GM12864 (cell line): ENCODE measurements around the gene AFAP1.

Source experiments
- DNase-seq: peaks from one replicate; pipeline ENCODE4 v3.0.0-alpha.2; 2011; ENCODE audit warnings: low read depth
- H3K4me3 ChIP-seq: 2 replicates; pipeline ENCODE4 v1.5.1; 2011; ENCODE audit warnings: mild to moderate bottlenecking, low read depth, low read length, control low read depth
- TF ChIP-seq, protein P1 (sequence below): IDR thresholded peaks from 2 replicates; pipeline ENCODE4 v1.5.1; 2011; ENCODE audit warnings: low read depth, mild to moderate bottlenecking, moderate library complexity, low read length, control low read depth, inconsistent platforms; ENCODE audit errors: missing control alignments

AFAP1 gene

DNA sequence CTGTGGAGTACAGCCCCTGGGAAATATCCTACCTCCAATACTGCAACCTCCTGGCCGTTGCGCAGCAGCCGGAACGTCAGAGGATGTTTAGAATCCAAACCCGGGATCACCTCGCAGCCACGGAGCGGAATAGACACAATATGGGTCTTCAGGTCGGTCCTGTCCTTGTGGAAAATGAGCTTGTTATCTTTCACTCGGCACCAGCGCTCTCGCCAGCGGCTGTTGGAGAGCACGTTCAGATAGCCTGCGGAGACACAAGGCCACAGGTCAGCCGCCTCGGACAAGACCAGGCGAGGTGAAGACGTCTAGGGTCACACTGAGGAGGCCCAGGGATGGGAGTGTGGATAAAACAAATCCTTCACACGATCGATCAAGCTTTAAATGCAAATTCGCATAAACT lies 139.3 kb downstream of the AFAP1 start:
- DNase-seq: no peak
- TF ChIP-seq, protein P1, sequence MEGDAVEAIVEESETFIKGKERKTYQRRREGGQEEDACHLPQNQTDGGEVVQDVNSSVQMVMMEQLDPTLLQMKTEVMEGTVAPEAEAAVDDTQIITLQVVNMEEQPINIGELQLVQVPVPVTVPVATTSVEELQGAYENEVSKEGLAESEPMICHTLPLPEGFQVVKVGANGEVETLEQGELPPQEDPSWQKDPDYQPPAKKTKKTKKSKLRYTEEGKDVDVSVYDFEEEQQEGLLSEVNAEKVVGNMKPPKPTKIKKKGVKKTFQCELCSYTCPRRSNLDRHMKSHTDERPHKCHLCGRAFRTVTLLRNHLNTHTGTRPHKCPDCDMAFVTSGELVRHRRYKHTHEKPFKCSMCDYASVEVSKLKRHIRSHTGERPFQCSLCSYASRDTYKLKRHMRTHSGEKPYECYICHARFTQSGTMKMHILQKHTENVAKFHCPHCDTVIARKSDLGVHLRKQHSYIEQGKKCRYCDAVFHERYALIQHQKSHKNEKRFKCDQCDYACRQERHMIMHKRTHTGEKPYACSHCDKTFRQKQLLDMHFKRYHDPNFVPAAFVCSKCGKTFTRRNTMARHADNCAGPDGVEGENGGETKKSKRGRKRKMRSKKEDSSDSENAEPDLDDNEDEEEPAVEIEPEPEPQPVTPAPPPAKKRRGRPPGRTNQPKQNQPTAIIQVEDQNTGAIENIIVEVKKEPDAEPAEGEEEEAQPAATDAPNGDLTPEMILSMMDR: no peak
- no peak overlapping the region for H3K4me3 ChIP-seq

DNA sequence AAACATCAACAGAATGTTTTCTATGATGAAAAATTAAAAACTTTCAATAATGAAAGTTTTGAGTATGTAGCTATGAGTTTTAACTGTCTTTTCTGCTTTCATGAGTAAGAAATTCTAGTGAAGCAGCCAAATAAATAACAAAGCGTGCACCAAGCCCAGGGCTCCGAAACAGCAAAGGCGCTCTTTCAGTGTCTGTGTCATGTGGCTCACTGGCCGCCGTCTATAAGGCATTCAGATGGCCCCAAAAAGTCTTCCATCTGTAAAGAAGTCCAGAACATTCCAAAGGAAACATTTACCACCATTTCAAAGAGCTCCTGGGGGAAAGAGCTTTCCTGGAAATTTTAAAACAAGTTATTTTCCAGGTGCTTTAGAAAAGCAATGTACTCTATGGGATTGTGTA lies 139.9 kb downstream of the AFAP1 start:
- no peak overlapping the region for H3K4me3 ChIP-seq
- no peak for DNase-seq
- TF ChIP-seq, protein P1: no peak

DNA sequence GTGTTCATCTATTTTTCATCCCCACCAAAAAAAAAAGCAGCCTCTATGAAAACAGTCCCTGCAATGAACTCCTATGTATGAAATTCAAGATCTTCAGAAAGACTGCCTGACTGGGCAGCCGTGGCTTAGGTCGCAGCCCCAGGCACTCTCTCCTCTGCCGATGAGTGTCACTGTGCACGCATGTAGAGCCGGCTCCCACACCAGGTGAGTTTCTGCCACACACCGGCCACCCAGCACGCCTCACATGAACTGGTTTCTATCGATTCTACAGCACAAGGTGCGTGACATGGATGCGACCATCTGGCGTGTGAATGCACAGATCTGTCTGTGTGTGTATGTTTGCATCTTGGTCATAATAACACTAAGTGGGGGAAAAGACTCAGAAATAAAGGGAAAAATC lies 140.4 kb downstream of the AFAP1 start:
- TF ChIP-seq, protein P1: no peak
- no peak overlapping the region for H3K4me3 ChIP-seq
- DNase-seq: no peak

DNA sequence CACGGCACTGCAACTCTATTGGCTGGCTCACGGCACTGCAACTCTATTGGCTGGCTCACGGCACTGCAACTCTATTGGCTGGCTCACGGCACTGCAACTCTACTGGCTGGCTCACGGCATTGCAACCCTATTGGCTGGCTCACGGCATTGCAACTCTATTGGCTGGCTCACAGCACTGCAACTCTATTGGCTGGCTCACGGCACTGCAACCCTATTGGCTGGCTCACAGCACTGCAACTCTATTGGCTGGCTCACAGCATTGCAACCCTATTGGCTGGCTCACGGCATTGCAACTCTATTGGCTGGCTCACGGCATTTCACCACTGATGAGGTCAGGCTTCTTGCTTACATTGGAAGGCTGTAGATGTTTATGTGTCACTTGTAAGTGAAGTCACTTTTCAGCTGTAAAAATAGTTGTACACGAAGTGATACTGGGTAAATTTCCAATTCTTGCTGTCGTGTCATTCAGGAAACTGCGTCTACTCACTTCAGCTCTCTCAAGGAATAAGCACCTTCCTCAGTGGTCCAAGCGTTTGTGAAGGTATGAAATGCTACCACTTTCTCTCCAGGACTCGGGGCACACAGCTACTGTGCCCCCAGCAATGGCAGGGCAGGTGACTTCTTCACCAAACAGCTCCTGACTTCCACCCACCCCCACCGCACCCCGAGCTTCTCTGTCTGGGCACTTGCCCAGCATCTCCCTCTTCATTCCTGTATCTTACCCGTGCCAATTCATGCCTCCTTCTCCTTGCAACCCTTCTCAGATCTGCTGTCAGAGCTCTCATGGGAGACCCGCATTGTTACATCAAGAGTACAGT lies 141.3 kb downstream of the AFAP1 start:
- no peak for DNase-seq
- no peak overlapping the region for H3K4me3 ChIP-seq
- TF ChIP-seq, protein P1: no peak

DNA sequence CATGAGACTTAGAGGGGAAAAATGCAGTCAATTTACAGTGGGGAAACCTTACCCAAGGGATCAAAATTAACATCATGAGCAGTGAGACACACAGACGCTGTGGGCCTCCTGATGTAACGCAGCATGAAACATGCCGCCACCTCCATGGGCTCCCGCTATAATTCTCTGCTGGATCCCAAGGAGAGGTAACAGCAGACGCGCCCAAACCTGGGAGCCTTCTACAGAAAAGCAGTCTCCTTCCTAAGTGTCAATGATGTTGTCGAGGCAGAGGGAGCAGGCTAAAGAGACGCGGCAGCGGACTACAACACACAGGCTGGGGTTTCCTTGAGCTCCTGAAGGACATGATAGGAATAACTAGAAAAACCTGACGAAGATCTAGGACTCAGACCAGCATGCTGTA lies 142.3 kb downstream of the AFAP1 start:
- DNase-seq: no peak
- no peak overlapping the region for H3K4me3 ChIP-seq
- TF ChIP-seq, protein P1: no peak

DNA sequence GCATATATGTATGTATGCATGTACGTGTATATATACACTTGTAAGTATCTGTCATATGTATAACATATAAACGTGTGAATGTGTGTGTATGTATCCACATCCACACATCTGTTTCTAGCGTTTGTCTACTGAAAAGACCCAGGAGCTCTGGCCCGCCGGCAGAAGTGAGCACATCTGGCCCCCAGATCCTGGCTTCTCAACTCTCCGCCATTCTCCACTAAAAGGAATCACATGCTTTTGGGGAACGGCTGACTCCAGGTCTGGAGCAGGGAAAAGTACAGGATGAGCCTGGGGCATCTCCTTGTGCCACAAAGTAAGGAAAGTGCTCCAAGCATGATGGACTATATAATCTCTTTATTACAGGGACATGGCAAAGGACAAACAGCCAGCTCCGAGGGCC lies 143.7 kb downstream of the AFAP1 start:
- H3K4me3 ChIP-seq: no peak overlapping the region
- TF ChIP-seq, protein P1: no peak
- DNase-seq: no peak

DNA sequence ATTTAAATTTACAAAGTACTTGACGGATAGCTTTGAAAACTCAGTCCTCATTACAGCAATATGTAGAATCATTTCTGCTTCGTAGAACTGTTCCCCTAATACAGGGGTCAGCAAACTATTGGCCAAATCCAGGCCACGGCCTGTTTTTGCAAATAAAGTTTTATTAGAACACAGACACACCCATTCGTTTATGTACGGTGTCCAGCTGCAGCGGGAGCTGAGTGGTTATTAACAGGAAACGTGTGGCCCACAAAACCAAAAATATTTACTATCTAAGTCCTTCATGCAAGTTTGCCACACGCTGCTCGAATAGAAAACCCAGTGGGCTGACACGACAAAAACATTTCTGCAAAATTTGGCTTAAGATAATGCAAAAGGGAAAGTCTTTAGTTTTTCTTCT lies 146.5 kb downstream of the AFAP1 start:
- TF ChIP-seq, protein P1: no peak
- DNase-seq: peak; percentile 59

More for the DNA sequence above, 146.5 kb downstream of the AFAP1 start:
- H3K4me3 ChIP-seq: no peak overlapping the region
